Hepatocyte (in vitro differentiated cells): Measurements from ENCODE around the gene APOA1. TPM values are rescaled to one million over a fixed set of nuclear protein-coding genes. Genes with fewer than 3 reads are reported as not detected.

Experiments
- DNase-seq: peaks from one replicate; pipeline ENCODE4 v3.0.0-alpha.2; 2016; ENCODE audit warnings: low spot score
- H2AFZ ChIP-seq: fragments of 200-600 bp; sonication (generic); 2 replicates; pipeline ENCODE4 v1.6.0; 2016; ENCODE audit warnings: antibody characterized with exemption, mild to moderate bottlenecking
- H3K27ac ChIP-seq: fragments of 200-600 bp; sonication (generic); 2 replicates; pipeline ENCODE4 v1.5.1; 2016; ENCODE audit warnings: mild to moderate bottlenecking
- H3K27me3 ChIP-seq: fragments of 200-600 bp; sonication (generic); 2 replicates; pipeline ENCODE4 v1.6.1; 2016
- H3K36me3 ChIP-seq: fragments of 200-600 bp; sonication (generic); replicated peaks from 2 replicates; pipeline ENCODE4 v1.5.1; 2016; ENCODE audit warnings: low read depth; ENCODE audit not compliant: insufficient read depth
- H3K4me1 ChIP-seq: fragments of 200-600 bp; sonication (generic); 2 replicates; pipeline ENCODE4 v1.5.1; 2016; ENCODE audit warnings: mild to moderate bottlenecking, moderate library complexity; ENCODE audit not compliant: insufficient read depth
- H3K4me2 ChIP-seq: fragments of 200-600 bp; sonication (generic); 2 replicates; pipeline ENCODE4 v1.6.0; 2016
- H3K4me3 ChIP-seq: fragments of 200-600 bp; sonication (generic); 2 replicates; pipeline ENCODE4 v1.5.1; 2016; ENCODE audit warnings: mild to moderate bottlenecking
- H3K79me2 ChIP-seq: fragments of 200-600 bp; sonication (generic); 2 replicates; pipeline ENCODE4 v1.6.0; 2017; ENCODE audit warnings: mild to moderate bottlenecking
- H3K9me2 ChIP-seq: fragments of 200-600 bp; sonication (generic); replicated peaks from 2 replicates; pipeline ENCODE4 v1.6.0; 2017; ENCODE audit warnings: mild to moderate bottlenecking; ENCODE audit not compliant: insufficient read depth
- H3K9me3 ChIP-seq: fragments of 200-600 bp; sonication (generic); 2 replicates; pipeline ENCODE4 v1.5.1; 2016; ENCODE audit warnings: low read depth, mild to moderate bottlenecking
- H4K20me1 ChIP-seq: fragments of 200-600 bp; sonication (generic); 2 replicates; pipeline ENCODE4 v1.6.0; 2016; ENCODE audit warnings: mild to moderate bottlenecking; ENCODE audit not compliant: insufficient read depth, poor library complexity, severe bottlenecking
- EZH2 ChIP-seq: fragments of 200-600 bp; sonication (generic); IDR thresholded peaks from 2 replicates; pipeline ENCODE4 v1.6.1; 2016; ENCODE audit warnings: antibody characterized with exemption, mild to moderate bottlenecking, borderline replicate concordance
- EZH2phosphoT487 ChIP-seq: fragments of 200-600 bp; sonication (generic); IDR thresholded peaks from one replicate; pipeline ENCODE4 v1.6.1; 2018; ENCODE audit warnings: antibody characterized with exemption, mild to moderate bottlenecking, low read depth, moderate library complexity; ENCODE audit not compliant: unreplicated experiment, severe bottlenecking
- WGBS: methylation state at CpG from one replicate; pipeline ENCODE4 v1.1.6; 2016; ENCODE audit warnings: low lambda C conversion rate; ENCODE audit errors: missing lambda C conversion rate; 5-methylcytosine and 5-hydroxymethylcytosine counted together
- polyA plus RNA-seq: library from polyadenylated mRNA; unstranded; fragments of >200 nt; fragmentation: Nextera tagmentation; extraction: Ambion mirVana; gene quantifications from 2 replicates; pipeline ENCODE4 v1.2.1, GENCODE V29; 2016
- total RNA-seq: library from RNA; depleted of rRNA; stranded (reverse); fragments of >200 nt; gene quantifications from 2 replicates; pipeline ENCODE4 v1.2.3, GENCODE V29; 2014
- TF ChIP-seq, protein P1 (sequence below): fragments of 200-600 bp; sonication (generic); IDR thresholded peaks from 2 replicates; pipeline ENCODE4 v1.5.1; 2016; ENCODE audit warnings: antibody characterized with exemption, mild to moderate bottlenecking; ENCODE audit not compliant: poor library complexity

The APOA1 gene
- total and polyA plus RNA-seq, 2 experiments from 2014 or later, result 4,253 to 7,624 TPM

DNA sequence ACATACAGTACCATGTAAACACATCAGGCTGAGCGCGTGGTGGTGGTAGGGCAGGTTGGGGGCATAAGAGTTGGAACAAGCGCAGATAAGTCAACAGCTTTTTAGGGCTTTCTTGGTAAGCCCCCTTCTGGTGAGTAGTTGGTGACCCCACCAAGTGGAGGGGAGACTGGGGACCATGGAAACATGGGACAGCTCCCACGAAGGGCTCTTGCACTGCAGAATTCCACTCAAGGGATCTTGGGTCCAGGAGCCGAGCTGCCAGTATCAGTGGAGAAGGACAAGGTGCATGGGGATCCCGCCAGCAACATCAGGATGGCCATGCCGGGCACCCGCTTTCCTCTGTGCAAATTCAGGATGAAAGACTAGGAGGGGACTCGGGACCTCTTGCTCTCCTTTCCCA lies 6.2 kb upstream of the APOA1 start:
- WGBS, result 93% methylated on average over 9 of the region's 9 CpGs
- TF ChIP-seq EZH2phosphoT487 (no peak), EZH2 (no peak)
- TF ChIP-seq, protein P1, sequence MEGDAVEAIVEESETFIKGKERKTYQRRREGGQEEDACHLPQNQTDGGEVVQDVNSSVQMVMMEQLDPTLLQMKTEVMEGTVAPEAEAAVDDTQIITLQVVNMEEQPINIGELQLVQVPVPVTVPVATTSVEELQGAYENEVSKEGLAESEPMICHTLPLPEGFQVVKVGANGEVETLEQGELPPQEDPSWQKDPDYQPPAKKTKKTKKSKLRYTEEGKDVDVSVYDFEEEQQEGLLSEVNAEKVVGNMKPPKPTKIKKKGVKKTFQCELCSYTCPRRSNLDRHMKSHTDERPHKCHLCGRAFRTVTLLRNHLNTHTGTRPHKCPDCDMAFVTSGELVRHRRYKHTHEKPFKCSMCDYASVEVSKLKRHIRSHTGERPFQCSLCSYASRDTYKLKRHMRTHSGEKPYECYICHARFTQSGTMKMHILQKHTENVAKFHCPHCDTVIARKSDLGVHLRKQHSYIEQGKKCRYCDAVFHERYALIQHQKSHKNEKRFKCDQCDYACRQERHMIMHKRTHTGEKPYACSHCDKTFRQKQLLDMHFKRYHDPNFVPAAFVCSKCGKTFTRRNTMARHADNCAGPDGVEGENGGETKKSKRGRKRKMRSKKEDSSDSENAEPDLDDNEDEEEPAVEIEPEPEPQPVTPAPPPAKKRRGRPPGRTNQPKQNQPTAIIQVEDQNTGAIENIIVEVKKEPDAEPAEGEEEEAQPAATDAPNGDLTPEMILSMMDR, result no peak
- no peaks in the 10 kb centered on the region for H3K9me2 ChIP-seq
- H3K27ac ChIP-seq, result peak overlapping the region; percentile 92
- H3K4me1 ChIP-seq, result peaks cover 17% of the 10 kb centered on the region
- no peak for DNase-seq
- no peaks in the 10 kb centered on the region for H4K20me1 ChIP-seq
- no peaks in the 10 kb centered on the region for H3K9me3 ChIP-seq
- H2AFZ ChIP-seq, result no peak overlapping the region
- H3K27me3 ChIP-seq, result no peaks in the 10 kb centered on the region
- H3K36me3 ChIP-seq, result no peaks in the 10 kb centered on the region
- H3K4me2 ChIP-seq, result peak overlapping the region; percentile 30
- H3K4me3 ChIP-seq, result no peak overlapping the region
- H3K79me2 ChIP-seq, result no peaks in the 10 kb centered on the region

DNA sequence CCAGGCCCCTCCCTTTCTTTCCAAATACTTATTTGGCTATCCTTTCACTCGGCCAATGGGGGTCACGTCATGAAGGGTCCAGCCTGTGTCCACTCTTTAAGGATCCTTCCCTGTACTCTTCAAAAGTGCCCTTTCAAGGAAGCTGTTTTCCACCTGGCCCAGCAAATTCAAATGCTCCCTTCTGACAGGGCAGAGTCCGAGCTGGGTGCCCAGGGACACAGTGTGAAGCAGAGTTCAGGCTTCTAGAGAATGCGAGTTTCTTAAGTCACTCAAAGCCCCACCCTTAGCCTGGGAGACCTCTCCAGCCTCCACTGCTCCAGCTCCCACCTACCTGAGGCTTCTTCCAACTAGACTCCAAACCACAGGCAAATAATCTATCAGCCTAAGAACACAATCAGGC lies 5.5 kb upstream of the APOA1 start:
- TF ChIP-seq EZH2phosphoT487 (no peak), EZH2 (no peak)
- TF ChIP-seq, protein P1, result no peak
- Histone ChIP-seq H3K4me3 (no peak overlapping the region), H3K27me3 (no peaks in the 10 kb centered on the region), H3K27ac (peak overlapping the region; percentile 92), H3K4me2 (peak overlapping the region; percentile 24), H2AFZ (no peak overlapping the region), H4K20me1 (no peaks in the 10 kb centered on the region), H3K9me2 (no peaks in the 10 kb centered on the region), H3K4me1 (peaks cover 17% of the 10 kb centered on the region), H3K36me3 (no peaks in the 10 kb centered on the region), H3K79me2 (no peaks in the 10 kb centered on the region), H3K9me3 (no peaks in the 10 kb centered on the region)
- WGBS, result 54% methylated on average over 4 of the region's 4 CpGs
- DNase-seq, result peak; percentile 73

DNA sequence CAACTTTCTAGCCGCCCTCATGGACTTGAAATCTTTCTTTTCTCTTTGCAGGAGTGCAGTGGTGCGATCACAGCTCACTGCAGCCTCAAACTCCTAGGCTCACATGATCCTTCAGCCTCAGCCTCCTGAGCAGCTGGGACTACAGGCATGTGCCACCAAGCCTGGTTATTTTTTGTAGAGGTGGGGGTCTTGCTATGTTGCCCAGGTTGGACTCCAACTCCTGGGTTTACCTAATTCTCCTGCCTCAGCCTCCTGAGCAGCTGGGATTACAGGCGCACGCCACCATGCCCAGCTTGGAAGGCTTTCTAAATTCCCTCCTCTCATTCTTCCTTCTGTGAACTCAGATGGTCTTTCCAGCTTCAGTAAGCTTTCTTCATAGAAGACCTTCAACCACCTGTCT lies 4.7 kb upstream of the APOA1 start:
- Histone ChIP-seq H3K9me3 (no peaks in the 10 kb centered on the region), H3K27ac (peak overlapping the region; percentile 92), H4K20me1 (no peaks in the 10 kb centered on the region), H3K4me3 (no peak overlapping the region), H3K4me2 (no peak overlapping the region), H3K9me2 (no peaks in the 10 kb centered on the region), H3K36me3 (no peaks in the 10 kb centered on the region), H3K4me1 (peaks cover 23% of the 10 kb centered on the region), H2AFZ (no peak overlapping the region), H3K27me3 (no peaks in the 10 kb centered on the region), H3K79me2 (no peaks in the 10 kb centered on the region)
- DNase-seq, result no peak
- TF ChIP-seq, protein P1, result no peak
- no peak for TF ChIP-seq EZH2
- no peak for TF ChIP-seq EZH2phosphoT487
- 95% methylated on average over 4 of the region's 4 CpGs for WGBS

DNA sequence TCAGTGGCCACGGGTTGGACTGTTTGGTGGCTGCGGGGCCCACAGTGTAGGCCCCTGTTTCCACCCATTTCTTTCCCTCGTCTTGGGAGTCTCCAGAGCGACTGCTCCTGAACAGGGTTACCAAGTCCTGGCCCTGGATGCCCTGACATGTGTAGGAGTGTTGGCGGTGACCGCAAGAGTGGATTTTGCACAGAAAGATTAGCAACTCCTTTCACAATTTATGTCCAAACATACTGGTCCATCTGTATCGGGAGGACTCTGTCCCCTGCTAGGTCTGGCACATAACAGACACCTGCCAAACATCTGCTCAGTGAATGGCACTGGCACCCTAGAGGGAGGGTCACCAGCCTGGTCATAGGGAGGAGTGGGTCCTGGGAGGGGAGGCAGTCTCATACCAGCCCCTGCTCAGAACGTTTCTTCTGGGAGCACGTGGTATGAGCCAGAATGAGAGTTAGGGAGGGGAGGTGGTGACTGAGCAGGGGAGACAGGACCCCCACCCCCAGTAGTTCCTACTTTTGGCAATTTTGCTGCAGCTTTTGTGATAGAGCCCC lies 3.4 kb upstream of the APOA1 start:
- DNase-seq, result no peak
- peaks cover 3% of the 10 kb centered on the region for H3K79me2 ChIP-seq
- H3K36me3 ChIP-seq, result no peaks in the 10 kb centered on the region
- H3K27ac ChIP-seq, result no peak overlapping the region
- 83% methylated on average over 9 of the region's 9 CpGs for WGBS
- TF ChIP-seq, protein P1, result no peak
- no peak for TF ChIP-seq EZH2
- peaks cover 27% of the 10 kb centered on the region for H3K4me1 ChIP-seq
- H3K4me2 ChIP-seq, result no peak overlapping the region
- no peaks in the 10 kb centered on the region for H4K20me1 ChIP-seq
- H3K9me2 ChIP-seq, result no peaks in the 10 kb centered on the region
- H3K4me3 ChIP-seq, result no peak overlapping the region
- no peak overlapping the region for H2AFZ ChIP-seq
- H3K9me3 ChIP-seq, result no peaks in the 10 kb centered on the region
- no peaks in the 10 kb centered on the region for H3K27me3 ChIP-seq
